BE2C (cell line): ENCODE results near the gene MEF2A.

Experiments used
- DNase-seq: peaks from one replicate; pipeline ENCODE4 v3.0.0-alpha.2; 2020
- H3K27me3 ChIP-seq: fragments of 250-450 bp; sonication (Bioruptor Pico); 2 replicates; pipeline ENCODE4 v1.5.1; 2020; ENCODE audit warnings: mild to moderate bottlenecking
- H3K36me3 ChIP-seq: fragments of 250-450 bp; sonication (Bioruptor Pico); 2 replicates; pipeline ENCODE4 v1.5.1; 2020; ENCODE audit warnings: mild to moderate bottlenecking
- H3K4me1 ChIP-seq: fragments of 250-450 bp; sonication (Bioruptor Pico); 2 replicates; pipeline ENCODE4 v1.5.1; 2020
- H3K4me3 ChIP-seq: 2 replicates; pipeline ENCODE4 v1.5.1; 2011; ENCODE audit warnings: low read depth, low read length
- H3K9me3 ChIP-seq: fragments of 250-450 bp; sonication (Bioruptor Pico); 2 replicates; pipeline ENCODE4 v1.5.1; 2020
- CTCF ChIP-seq: IDR thresholded peaks from 2 replicates; pipeline ENCODE4 v1.5.1; 2012; ENCODE audit warnings: mild to moderate bottlenecking, low read depth, low read length

Gene MEF2A

GRCh38 chr15:99762288-99762687 lies 196.5 kb downstream of the MEF2A start:
- TF ChIP-seq CTCF, result no peak
- H3K36me3 ChIP-seq, result no peaks in the 10 kb centered on the region
- DNase-seq, result no peak
- no peaks in the 10 kb centered on the region for H3K9me3 ChIP-seq
- no peaks in the 10 kb centered on the region for H3K27me3 ChIP-seq
- H3K4me3 ChIP-seq, result no peak overlapping the region
- H3K4me1 ChIP-seq, result no peaks in the 10 kb centered on the region; the same call in 1 of the 2 replicates

GRCh38 chr15:99763827-99764226 lies 198.0 kb downstream of the MEF2A start:
- TF ChIP-seq CTCF, result no peak
- no peaks in the 10 kb centered on the region for H3K9me3 ChIP-seq
- no peaks in the 10 kb centered on the region for H3K36me3 ChIP-seq
- H3K4me3 ChIP-seq, result no peak overlapping the region
- no peak for DNase-seq
- no peaks in the 10 kb centered on the region for H3K27me3 ChIP-seq
- no peaks in the 10 kb centered on the region; the same call in 1 of the 2 replicates for H3K4me1 ChIP-seq

DNA sequence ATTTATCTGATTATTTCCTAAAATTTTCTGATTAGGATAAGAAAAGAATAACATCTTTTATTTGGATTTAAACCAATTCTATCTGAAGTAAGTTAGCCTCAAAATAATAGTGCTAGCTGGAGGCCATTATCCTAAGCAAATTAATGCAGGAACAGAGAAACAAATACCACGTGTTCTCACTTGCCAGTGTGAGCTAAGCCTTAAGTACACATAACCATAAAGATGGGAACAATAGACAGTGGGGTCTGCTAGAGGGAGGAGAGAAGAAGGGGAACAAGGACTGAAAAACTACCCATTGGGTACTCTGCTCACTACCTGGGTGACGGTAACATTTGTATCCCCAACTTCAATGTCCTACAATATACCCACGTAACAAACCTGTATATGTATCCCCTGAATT lies 198.7 kb downstream of the MEF2A start:
- H3K27me3 ChIP-seq, result no peaks in the 10 kb centered on the region
- H3K4me1 ChIP-seq, result no peaks in the 10 kb centered on the region; the same call in 1 of the 2 replicates
- no peak for DNase-seq
- no peak for TF ChIP-seq CTCF
- no peak overlapping the region for H3K4me3 ChIP-seq
- no peaks in the 10 kb centered on the region for H3K36me3 ChIP-seq
- no peaks in the 10 kb centered on the region for H3K9me3 ChIP-seq
